HepG2 (cell line): Measurements from ENCODE around the gene SLC29A3. TPM values are rescaled to one million over a fixed set of nuclear protein-coding genes. Genes with fewer than 3 reads are reported as not detected.

ENCODE experiments used
- BRF2 ChIP-seq: sonication (generic); formaldehyde crosslinking; IDR thresholded peaks from 2 replicates; pipeline ENCODE4 v1.8.1; 2022; ENCODE audit warnings: mild to moderate bottlenecking, missing genetic modification reagents
- MTA3 ChIP-seq: sonication (generic); formaldehyde crosslinking; IDR thresholded peaks from 2 replicates; pipeline ENCODE4 v1.4.0; 2020; ENCODE audit warnings: missing genetic modification reagents
- ZHX2 ChIP-seq, 2 experiments: sonication (generic) in 1 of 2; formaldehyde crosslinking in 1 of 2; IDR thresholded peaks; 2 replicates each; pipeline versions ENCODE4 v1.6.1 to v1.9.0; 2014 to 2022; ENCODE audit warnings: antibody characterized with exemption in 1 of 2, borderline replicate concordance in 1 of 2, inconsistent platforms in 1 of 2, low read depth in 1 of 2, missing genetic modification reagents in 1 of 2
- ZNF501 ChIP-seq: sonication (generic); formaldehyde crosslinking; IDR thresholded peaks from 2 replicates; pipeline ENCODE4 v1.5.1; 2020; ENCODE audit warnings: mild to moderate bottlenecking, moderate library complexity, missing genetic modification reagents
- ZSCAN9 ChIP-seq: IDR thresholded peaks from 2 replicates; pipeline ENCODE4 v1.6.1; 2016; ENCODE audit warnings: borderline replicate concordance
- polyA plus RNA-seq, 8 experiments: library from polyadenylated mRNA; depleted of rRNA in 3 of 8; stranded (reverse) in 7 of 8; unstranded in 1 of 8; fragments of >200 nt; fragmentation: Illumina TruSeq in 4 of 8; extraction: Trizol in 4 of 8; gene quantifications; 2 replicates each; pipeline versions ENCODE4 v1.2.1 to v1.2.3, GENCODE V29; 2011 to 2016; ENCODE audit warnings: low read depth in 4 of 8, missing spikeins in 1 of 8, mixed read lengths in 1 of 8; ENCODE audit not compliant: insufficient read depth in 1 of 8
- total RNA-seq, 5 experiments: library from RNA; depleted of rRNA; stranded (reverse); fragments of >200 nt; fragmentation: Illumina TruSeq; extraction: Trizol; gene quantifications; 2 replicates each; pipeline ENCODE4 v1.2.3, GENCODE V29; 2016; ENCODE audit warnings: low read depth in 1 of 5

The SLC29A3 gene
- total and polyA plus RNA-seq, 2 of the 13 experiments (the other 11 are each of a cell fraction or from before 2014, with no cell fraction given): 8.6 to 11.8 TPM

GRCh38 chr10:71388171-71388570, 69.1 kb downstream of the SLC29A3 start (continued):
- no peak for TF ChIP-seq ZHX2 (IDR thresholded peaks at IDR 0.05; ENCODE audit: low read depth)
- TF ChIP-seq ZHX2 (CRISPR knock-in tag; IDR thresholded peaks at IDR 0.05; ENCODE audit: borderline replicate concordance): no peak
- no peak for TF ChIP-seq BRF2 (CRISPR knock-in tag)
- TF ChIP-seq ZNF501 (CRISPR knock-in tag): no peak
- no peak for TF ChIP-seq ZSCAN9 (CRISPR knock-in tag)
- TF ChIP-seq MTA3 (CRISPR knock-in tag): no peak
